LHCN-M2 (cell line): ENCODE results near the gene ETFB. TPM values are rescaled to one million over a fixed set of nuclear protein-coding genes. Genes with fewer than 3 reads are reported as not detected.

ENCODE experiments used
- DNase-seq: peaks from one replicate; pipeline ENCODE4 v3.0.0-alpha.2; 2012; ENCODE audit warnings: low read depth
- total RNA-seq: library from RNA; depleted of rRNA; stranded (reverse); fragments of >200 nt; gene quantifications from 2 replicates; pipeline ENCODE4 v1.2.3, GENCODE V29; 2014; rRNA removed

ETFB gene
- total RNA-seq, 1 experiment from 2014 or later: 100 TPM

- DNase-seq: no peak
These were observed 70.6 kb downstream of the ETFB start for GRCh38 chr19:51295382-51296126.

Other genes with a start within 250 kb of the ETFB start
- gene SIGLEC9, start 241.5 kb downstream of the ETFB start, total RNA-seq: not detected in 2 replicates
- not detected in 2 replicates for gene SIGLEC7, start 224.1 kb downstream of the ETFB start, total RNA-seq
- 0.11 and 1.3 TPM in 2 replicates for gene CD33, start 141.3 kb downstream of the ETFB start, total RNA-seq
- not detected in 2 replicates for gene SIGLECL1, start 115.3 kb downstream of the ETFB start, total RNA-seq
- gene IGLON5, start 54.7 kb downstream of the ETFB start, total RNA-seq: not detected in 2 replicates
- gene VSIG10L, start 24.2 kb downstream of the ETFB start, total RNA-seq: 0.77 and 1.2 TPM in 2 replicates
- not detected in 2 replicates for gene CLDND2, start 2.6 kb upstream of the ETFB start, total RNA-seq
- not detected in 2 replicates for gene NKG7, start 6.3 kb upstream of the ETFB start, total RNA-seq
- not detected in 2 replicates for gene LIM2, start 21.6 kb upstream of the ETFB start, total RNA-seq
- not detected in 2 replicates for gene C19orf84, start 24.2 kb upstream of the ETFB start, total RNA-seq
- not detected in 2 replicates for gene SIGLEC10, start 51.3 kb upstream of the ETFB start, total RNA-seq
- gene SIGLEC8, start 92.1 kb upstream of the ETFB start, total RNA-seq: not detected in 2 replicates
- not detected in 2 replicates for gene CEACAM18, start 112.2 kb upstream of the ETFB start, total RNA-seq
- gene SIGLEC12, start 135.4 kb upstream of the ETFB start, total RNA-seq: not detected in 2 replicates
- gene SIGLEC6, start 165.3 kb upstream of the ETFB start, total RNA-seq: not detected in 2 replicates
- 2.9 and 4.0 TPM in 2 replicates for gene ZNF175, start 204.9 kb upstream of the ETFB start, total RNA-seq